ENCODE results near the gene KRTAP10-3.

DNA sequence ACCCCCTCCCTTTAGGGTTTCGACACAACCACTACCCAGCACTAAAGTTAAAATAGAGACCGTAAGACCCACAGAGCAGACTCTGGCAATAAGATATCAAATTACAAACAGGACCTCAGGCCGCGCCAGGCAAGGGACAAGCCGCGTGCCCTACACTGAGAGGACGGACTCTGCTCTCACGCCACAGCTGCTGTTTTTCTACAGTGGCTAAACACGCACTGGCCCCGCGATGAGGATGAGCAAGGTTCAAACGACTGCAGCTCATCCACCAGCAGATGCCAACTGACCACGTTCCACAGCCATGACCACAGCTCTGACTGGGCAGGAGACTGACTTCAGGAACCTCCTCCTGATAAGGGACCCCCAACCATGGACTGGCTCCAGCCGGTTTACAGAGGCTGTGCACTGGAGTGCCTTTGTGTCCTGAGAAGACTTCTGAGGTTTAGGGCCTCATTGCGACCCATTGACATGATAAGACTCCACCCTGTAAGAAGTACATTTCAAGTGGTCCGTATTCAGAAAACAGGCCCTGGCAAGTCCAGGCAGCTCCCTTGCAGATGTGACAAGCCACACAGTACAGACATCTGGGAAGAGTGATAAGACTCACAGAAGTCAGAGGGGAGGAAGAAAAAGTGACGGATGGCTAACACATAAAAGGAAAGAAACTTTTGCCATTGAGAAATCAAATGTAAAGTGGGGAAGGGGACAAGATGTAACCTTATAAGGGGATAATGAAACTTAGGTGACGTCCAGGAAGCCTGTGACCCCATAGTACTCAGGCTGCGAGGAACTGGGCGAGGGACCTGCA lies 35.2 kb upstream of the KRTAP10-3 start:
- TF ChIP-seq, protein P1, sequence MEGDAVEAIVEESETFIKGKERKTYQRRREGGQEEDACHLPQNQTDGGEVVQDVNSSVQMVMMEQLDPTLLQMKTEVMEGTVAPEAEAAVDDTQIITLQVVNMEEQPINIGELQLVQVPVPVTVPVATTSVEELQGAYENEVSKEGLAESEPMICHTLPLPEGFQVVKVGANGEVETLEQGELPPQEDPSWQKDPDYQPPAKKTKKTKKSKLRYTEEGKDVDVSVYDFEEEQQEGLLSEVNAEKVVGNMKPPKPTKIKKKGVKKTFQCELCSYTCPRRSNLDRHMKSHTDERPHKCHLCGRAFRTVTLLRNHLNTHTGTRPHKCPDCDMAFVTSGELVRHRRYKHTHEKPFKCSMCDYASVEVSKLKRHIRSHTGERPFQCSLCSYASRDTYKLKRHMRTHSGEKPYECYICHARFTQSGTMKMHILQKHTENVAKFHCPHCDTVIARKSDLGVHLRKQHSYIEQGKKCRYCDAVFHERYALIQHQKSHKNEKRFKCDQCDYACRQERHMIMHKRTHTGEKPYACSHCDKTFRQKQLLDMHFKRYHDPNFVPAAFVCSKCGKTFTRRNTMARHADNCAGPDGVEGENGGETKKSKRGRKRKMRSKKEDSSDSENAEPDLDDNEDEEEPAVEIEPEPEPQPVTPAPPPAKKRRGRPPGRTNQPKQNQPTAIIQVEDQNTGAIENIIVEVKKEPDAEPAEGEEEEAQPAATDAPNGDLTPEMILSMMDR (IDR thresholded peaks at IDR 0.05; ENCODE audit: insufficient read depth, low read length, poor library complexity, severe bottlenecking): no peak
- no peak for TF ChIP-seq EZH2phosphoT487 (conservative IDR thresholded peaks at IDR 0.05; ENCODE audit: low read length)
